Body of pancreas (tissue), 4 donors: ENCODE data around the gene SLC12A9.

ENCODE experiments used
- POLR2A ChIP-seq, 3 donors: fragments of 450-650 bp; IDR thresholded peaks; one replicate each; pipeline ENCODE4 v1.6.1; 2016; ENCODE audit warnings: antibody characterized with exemption in 3 of 3, mild to moderate bottlenecking in 2 of 3
- TF ChIP-seq, protein P1 (sequence below), 7 experiments: fragments of 450-650 bp in 4 of 7; fragments of 200-600 bp in 3 of 7; sonication (generic) in 3 of 7; IDR thresholded peaks; one replicate each; pipeline ENCODE4 v1.5.1; 2016 to 2019; ENCODE audit warnings: antibody characterized with exemption in 7 of 7

GRCh38 chr7:100859856-100860255, 7.3 kb downstream of the SLC12A9 start:
- TF ChIP-seq, protein P1, sequence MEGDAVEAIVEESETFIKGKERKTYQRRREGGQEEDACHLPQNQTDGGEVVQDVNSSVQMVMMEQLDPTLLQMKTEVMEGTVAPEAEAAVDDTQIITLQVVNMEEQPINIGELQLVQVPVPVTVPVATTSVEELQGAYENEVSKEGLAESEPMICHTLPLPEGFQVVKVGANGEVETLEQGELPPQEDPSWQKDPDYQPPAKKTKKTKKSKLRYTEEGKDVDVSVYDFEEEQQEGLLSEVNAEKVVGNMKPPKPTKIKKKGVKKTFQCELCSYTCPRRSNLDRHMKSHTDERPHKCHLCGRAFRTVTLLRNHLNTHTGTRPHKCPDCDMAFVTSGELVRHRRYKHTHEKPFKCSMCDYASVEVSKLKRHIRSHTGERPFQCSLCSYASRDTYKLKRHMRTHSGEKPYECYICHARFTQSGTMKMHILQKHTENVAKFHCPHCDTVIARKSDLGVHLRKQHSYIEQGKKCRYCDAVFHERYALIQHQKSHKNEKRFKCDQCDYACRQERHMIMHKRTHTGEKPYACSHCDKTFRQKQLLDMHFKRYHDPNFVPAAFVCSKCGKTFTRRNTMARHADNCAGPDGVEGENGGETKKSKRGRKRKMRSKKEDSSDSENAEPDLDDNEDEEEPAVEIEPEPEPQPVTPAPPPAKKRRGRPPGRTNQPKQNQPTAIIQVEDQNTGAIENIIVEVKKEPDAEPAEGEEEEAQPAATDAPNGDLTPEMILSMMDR (IDR thresholded peaks at IDR 0.05): no peak
- no peak for TF ChIP-seq POLR2A (IDR thresholded peaks at IDR 0.05)
